GM23338 (cell line): ENCODE data around the gene PAIP2. TPM values are rescaled to one million over a fixed set of nuclear protein-coding genes. Genes with fewer than 3 reads are reported as not detected.

ENCODE experiments used
- ATAC-seq: fragments of 200-7000 bp; cut with Tn5 transposase; 3 replicates; pipeline ENCODE4 v1.9.1; 2020
- DNase-seq: peaks from one replicate; pipeline ENCODE4 v3.0.0-alpha.2; 2015; ENCODE audit warnings: low spot score
- H2AFZ ChIP-seq: fragments of 200-600 bp; sonication (generic); 2 replicates; pipeline ENCODE4 v1.8.0; 2016; ENCODE audit warnings: antibody characterized with exemption, mild to moderate bottlenecking, moderate library complexity
- H3F3A ChIP-seq: fragments of 200-600 bp; sonication (generic); replicated peaks from 2 replicates; pipeline ENCODE4 v1.8.0; 2017; ENCODE audit warnings: antibody characterized with exemption, mixed run types, low read depth
- H3K27ac ChIP-seq: fragments of 200-600 bp; sonication (generic); 2 replicates; pipeline ENCODE4 v1.6.1; 2016; ENCODE audit warnings: low read depth
- H3K27me3 ChIP-seq: fragments of 200-600 bp; sonication (generic); 2 replicates; pipeline ENCODE4 v1.8.0; 2016; ENCODE audit warnings: mild to moderate bottlenecking, mixed run types, moderate library complexity; ENCODE audit not compliant: insufficient read depth
- H3K36me3 ChIP-seq: fragments of 200-600 bp; sonication (generic); 2 replicates; pipeline ENCODE4 v1.8.0; 2016; ENCODE audit warnings: mild to moderate bottlenecking; ENCODE audit not compliant: insufficient read depth
- H3K4me1 ChIP-seq: fragments of 200-600 bp; sonication (generic); 2 replicates; pipeline ENCODE4 v1.8.0; 2016; ENCODE audit warnings: mild to moderate bottlenecking, moderate library complexity; ENCODE audit not compliant: insufficient read depth
- H3K4me2 ChIP-seq: fragments of 200-600 bp; sonication (generic); 2 replicates; pipeline ENCODE4 v1.7.1; 2017; ENCODE audit warnings: mixed run types
- H3K4me3 ChIP-seq: fragments of 200-600 bp; sonication (generic); 2 replicates; pipeline ENCODE4 v1.6.1; 2016; ENCODE audit warnings: mixed run types
- H3K79me2 ChIP-seq: fragments of 200-600 bp; sonication (generic); replicated peaks from 2 replicates; pipeline ENCODE4 v1.8.0; 2017; ENCODE audit warnings: mild to moderate bottlenecking; ENCODE audit not compliant: insufficient read depth
- H3K9me2 ChIP-seq: fragments of 200-600 bp; sonication (generic); 2 replicates; pipeline ENCODE4 v1.8.0; 2017; ENCODE audit not compliant: insufficient read depth
- H4K20me1 ChIP-seq: fragments of 200-600 bp; sonication (generic); replicated peaks from 2 replicates; pipeline ENCODE4 v1.8.0; 2017; ENCODE audit warnings: mild to moderate bottlenecking; ENCODE audit not compliant: insufficient read depth
- H3K27ac Mint-ChIP-seq: 2 replicates; pipeline ENCODE4 v1.8.0; 2020; ENCODE audit warnings: inconsistent platforms, mild to moderate bottlenecking, moderate library complexity, mixed read lengths
- H3K27me3 Mint-ChIP-seq: 3 replicates; pipeline ENCODE4 v1.8.0; 2022; ENCODE audit warnings: low read depth, mild to moderate bottlenecking, moderate library complexity, mixed read lengths, inconsistent platforms; ENCODE audit not compliant: insufficient read depth, poor library complexity
- H3K36me3 Mint-ChIP-seq: 3 replicates; pipeline ENCODE4 v1.8.0; 2021; ENCODE audit warnings: low read depth, mild to moderate bottlenecking, inconsistent platforms, moderate library complexity, mixed read lengths
- H3K4me1 Mint-ChIP-seq: 3 replicates; pipeline ENCODE4 v1.8.0; 2020; ENCODE audit warnings: mild to moderate bottlenecking, inconsistent platforms, mixed read lengths
- H3K4me3 Mint-ChIP-seq: 3 replicates; pipeline ENCODE4 v1.8.0; 2021; ENCODE audit warnings: moderate library complexity, mild to moderate bottlenecking, inconsistent platforms, mixed read lengths
- H3K9me3 Mint-ChIP-seq: 3 replicates; pipeline ENCODE4 v1.8.0; 2020; ENCODE audit warnings: moderate library complexity, mild to moderate bottlenecking, inconsistent platforms, mixed read lengths
- CREB1 ChIP-seq: fragments of 250-450 bp; sonication (Bioruptor Pico); IDR thresholded peaks from 2 replicates; pipeline ENCODE4 v1.5.0; 2020; ENCODE audit warnings: low read depth, mild to moderate bottlenecking, moderate library complexity
- EZH2 ChIP-seq: fragments of 200-600 bp; sonication (generic); IDR thresholded peaks from one replicate; pipeline ENCODE4 v1.8.0; 2017; ENCODE audit warnings: antibody characterized with exemption, mild to moderate bottlenecking, low read depth; ENCODE audit not compliant: unreplicated experiment
- EZH2phosphoT487 ChIP-seq: fragments of 200-600 bp; sonication (generic); IDR thresholded peaks from one replicate; pipeline ENCODE4 v1.8.1; 2018; ENCODE audit warnings: antibody characterized with exemption; ENCODE audit not compliant: unreplicated experiment
- JUNB ChIP-seq: IDR thresholded peaks from one replicate; pipeline ENCODE4 v1.6.1; 2016; ENCODE audit warnings: antibody characterized with exemption; ENCODE audit not compliant: unreplicated experiment
- NANOG ChIP-seq: IDR thresholded peaks from 2 replicates; pipeline ENCODE4 v1.6.1; 2016; ENCODE audit warnings: antibody characterized with exemption, borderline replicate concordance
- POLR2AphosphoS5 ChIP-seq: IDR thresholded peaks from 2 replicates; pipeline ENCODE4 v1.6.1; 2016; ENCODE audit warnings: antibody characterized with exemption, low read depth
- STAT1 ChIP-seq: IDR thresholded peaks from one replicate; pipeline ENCODE4 v1.6.1; 2016; ENCODE audit warnings: antibody characterized with exemption; ENCODE audit not compliant: unreplicated experiment
- ZNF114 ChIP-seq: fragments of 250-450 bp; sonication (Bioruptor Pico); IDR thresholded peaks from 2 replicates; pipeline ENCODE4 v1.5.0; 2020; ENCODE audit warnings: mild to moderate bottlenecking, moderate library complexity
- ZNF331 ChIP-seq: fragments of 250-450 bp; sonication (Bioruptor Pico); IDR thresholded peaks from 2 replicates; pipeline ENCODE4 v1.5.0; 2020; ENCODE audit warnings: low read depth, mild to moderate bottlenecking, moderate library complexity
- ZNF462 ChIP-seq: fragments of 250-450 bp; sonication (Bioruptor Pico); IDR thresholded peaks from 2 replicates; pipeline ENCODE4 v1.5.0; 2020; ENCODE audit warnings: mild to moderate bottlenecking, moderate library complexity
- polyA plus RNA-seq: library from polyadenylated mRNA; unstranded; fragments of >200 nt; fragmentation: Nextera tagmentation; extraction: Ambion mirVana; gene quantifications from 2 replicates; pipeline ENCODE4 v1.2.1, GENCODE V29; 2016
- total RNA-seq: library from RNA; depleted of rRNA; stranded (reverse); fragments of >200 nt; shearing (Covaris generic); gene quantifications from 2 replicates; pipeline ENCODE4 v1.2.3, GENCODE V29; 2014
- TF ChIP-seq, protein P1 (sequence below): IDR thresholded peaks from one replicate; pipeline ENCODE4 v1.6.1; 2018; ENCODE audit warnings: antibody characterized with exemption; ENCODE audit not compliant: unreplicated experiment
- TF ChIP-seq, protein P2 (sequence below), 2 experiments: fragments of 200-600 bp in 1 of 2; sonication (generic) in 1 of 2; conservative IDR thresholded peaks; 2 replicates each; pipeline versions ENCODE4 v1.5.1 to v1.6.1; 2016 to 2017; ENCODE audit warnings: antibody characterized with exemption in 2 of 2, low read depth in 2 of 2, mild to moderate bottlenecking in 2 of 2, moderate library complexity in 1 of 2
- TF ChIP-seq, protein P3 (sequence below): IDR thresholded peaks from 2 replicates; pipeline ENCODE4 v1.6.1; 2016; ENCODE audit warnings: antibody characterized with exemption

The PAIP2 gene
- total and polyA plus RNA-seq, 2 experiments from 2014 or later = 132 to 277 TPM

- Histone ChIP-seq H3K4me1 (no peaks in the 10 kb centered on the region), H3K9me2 (no peaks in the 10 kb centered on the region), H3K27me3 (no peaks in the 10 kb centered on the region), H3K27ac (0 out of 2 replicates have a peak overlapping the region, but pooled peaks have one; percentile 7), H2AFZ (no peak overlapping the region), H3K4me2 (no peak overlapping the region), H3K36me3 (peaks cover 51% of the 10 kb centered on the region), H3K79me2 (peaks cover 55% of the 10 kb centered on the region), H3F3A (0 out of 2 replicates have a peak, but pooled peaks cover 8% of the 10 kb centered on the region), H3K4me3 (no peak overlapping the region), H4K20me1 (peaks cover 64% of the 10 kb centered on the region)
- no peak overlapping the region for H3K4me3 Mint-ChIP-seq
- no peaks in the 10 kb centered on the region for H3K4me1 Mint-ChIP-seq
- H3K27me3 Mint-ChIP-seq = peaks cover 3% of the 10 kb centered on the region
- TF ChIP-seq CREB1 (CRISPR knock-in tag) = no peak
- no peak for TF ChIP-seq ZNF114 (CRISPR knock-in tag)
- TF ChIP-seq NANOG = no peak
- TF ChIP-seq EZH2phosphoT487 = no peak
- TF ChIP-seq, protein P1, sequence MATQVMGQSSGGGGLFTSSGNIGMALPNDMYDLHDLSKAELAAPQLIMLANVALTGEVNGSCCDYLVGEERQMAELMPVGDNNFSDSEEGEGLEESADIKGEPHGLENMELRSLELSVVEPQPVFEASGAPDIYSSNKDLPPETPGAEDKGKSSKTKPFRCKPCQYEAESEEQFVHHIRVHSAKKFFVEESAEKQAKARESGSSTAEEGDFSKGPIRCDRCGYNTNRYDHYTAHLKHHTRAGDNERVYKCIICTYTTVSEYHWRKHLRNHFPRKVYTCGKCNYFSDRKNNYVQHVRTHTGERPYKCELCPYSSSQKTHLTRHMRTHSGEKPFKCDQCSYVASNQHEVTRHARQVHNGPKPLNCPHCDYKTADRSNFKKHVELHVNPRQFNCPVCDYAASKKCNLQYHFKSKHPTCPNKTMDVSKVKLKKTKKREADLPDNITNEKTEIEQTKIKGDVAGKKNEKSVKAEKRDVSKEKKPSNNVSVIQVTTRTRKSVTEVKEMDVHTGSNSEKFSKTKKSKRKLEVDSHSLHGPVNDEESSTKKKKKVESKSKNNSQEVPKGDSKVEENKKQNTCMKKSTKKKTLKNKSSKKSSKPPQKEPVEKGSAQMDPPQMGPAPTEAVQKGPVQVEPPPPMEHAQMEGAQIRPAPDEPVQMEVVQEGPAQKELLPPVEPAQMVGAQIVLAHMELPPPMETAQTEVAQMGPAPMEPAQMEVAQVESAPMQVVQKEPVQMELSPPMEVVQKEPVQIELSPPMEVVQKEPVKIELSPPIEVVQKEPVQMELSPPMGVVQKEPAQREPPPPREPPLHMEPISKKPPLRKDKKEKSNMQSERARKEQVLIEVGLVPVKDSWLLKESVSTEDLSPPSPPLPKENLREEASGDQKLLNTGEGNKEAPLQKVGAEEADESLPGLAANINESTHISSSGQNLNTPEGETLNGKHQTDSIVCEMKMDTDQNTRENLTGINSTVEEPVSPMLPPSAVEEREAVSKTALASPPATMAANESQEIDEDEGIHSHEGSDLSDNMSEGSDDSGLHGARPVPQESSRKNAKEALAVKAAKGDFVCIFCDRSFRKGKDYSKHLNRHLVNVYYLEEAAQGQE = no peak
- TF ChIP-seq POLR2AphosphoS5 = no peak
- TF ChIP-seq ZNF462 (CRISPR knock-in tag) = no peak
- TF ChIP-seq EZH2 = no peak
- TF ChIP-seq STAT1 = no peak
- TF ChIP-seq, protein P2, sequence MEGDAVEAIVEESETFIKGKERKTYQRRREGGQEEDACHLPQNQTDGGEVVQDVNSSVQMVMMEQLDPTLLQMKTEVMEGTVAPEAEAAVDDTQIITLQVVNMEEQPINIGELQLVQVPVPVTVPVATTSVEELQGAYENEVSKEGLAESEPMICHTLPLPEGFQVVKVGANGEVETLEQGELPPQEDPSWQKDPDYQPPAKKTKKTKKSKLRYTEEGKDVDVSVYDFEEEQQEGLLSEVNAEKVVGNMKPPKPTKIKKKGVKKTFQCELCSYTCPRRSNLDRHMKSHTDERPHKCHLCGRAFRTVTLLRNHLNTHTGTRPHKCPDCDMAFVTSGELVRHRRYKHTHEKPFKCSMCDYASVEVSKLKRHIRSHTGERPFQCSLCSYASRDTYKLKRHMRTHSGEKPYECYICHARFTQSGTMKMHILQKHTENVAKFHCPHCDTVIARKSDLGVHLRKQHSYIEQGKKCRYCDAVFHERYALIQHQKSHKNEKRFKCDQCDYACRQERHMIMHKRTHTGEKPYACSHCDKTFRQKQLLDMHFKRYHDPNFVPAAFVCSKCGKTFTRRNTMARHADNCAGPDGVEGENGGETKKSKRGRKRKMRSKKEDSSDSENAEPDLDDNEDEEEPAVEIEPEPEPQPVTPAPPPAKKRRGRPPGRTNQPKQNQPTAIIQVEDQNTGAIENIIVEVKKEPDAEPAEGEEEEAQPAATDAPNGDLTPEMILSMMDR (conservative IDR thresholded peaks at IDR 0.05; ENCODE audit: low read depth in 2 of 2) = no peak
- TF ChIP-seq ZNF331 (CRISPR knock-in tag) = no peak
- TF ChIP-seq, protein P3, sequence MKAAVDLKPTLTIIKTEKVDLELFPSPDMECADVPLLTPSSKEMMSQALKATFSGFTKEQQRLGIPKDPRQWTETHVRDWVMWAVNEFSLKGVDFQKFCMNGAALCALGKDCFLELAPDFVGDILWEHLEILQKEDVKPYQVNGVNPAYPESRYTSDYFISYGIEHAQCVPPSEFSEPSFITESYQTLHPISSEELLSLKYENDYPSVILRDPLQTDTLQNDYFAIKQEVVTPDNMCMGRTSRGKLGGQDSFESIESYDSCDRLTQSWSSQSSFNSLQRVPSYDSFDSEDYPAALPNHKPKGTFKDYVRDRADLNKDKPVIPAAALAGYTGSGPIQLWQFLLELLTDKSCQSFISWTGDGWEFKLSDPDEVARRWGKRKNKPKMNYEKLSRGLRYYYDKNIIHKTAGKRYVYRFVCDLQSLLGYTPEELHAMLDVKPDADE = no peak
- TF ChIP-seq JUNB = no peak
- H3K9me3 Mint-ChIP-seq = no peaks in the 10 kb centered on the region
- ATAC-seq (no peak), DNase-seq (no peak)
- H3K27ac Mint-ChIP-seq = no peak overlapping the region
- H3K36me3 Mint-ChIP-seq = peaks cover 60% of the 10 kb centered on the region
Observed at GRCh38 chr5:139364466-139364865, 22.8 kb downstream of the PAIP2 start.
